GM21786 (cell line): Measurements from ENCODE around the gene FTSJ3.
"Not testable (repeated sequence)": the region's sequence is repeated elsewhere in the genome, so short reads cannot be mapped to it uniquely, and the experiment has no call there.

Experiments
- ATAC-seq: cut with Tn5 transposase; IDR thresholded peaks from one replicate; pipeline ENCODE4 v1.9.1; 2021; ENCODE audit not compliant: unreplicated experiment

FTSJ3 gene, protein sequence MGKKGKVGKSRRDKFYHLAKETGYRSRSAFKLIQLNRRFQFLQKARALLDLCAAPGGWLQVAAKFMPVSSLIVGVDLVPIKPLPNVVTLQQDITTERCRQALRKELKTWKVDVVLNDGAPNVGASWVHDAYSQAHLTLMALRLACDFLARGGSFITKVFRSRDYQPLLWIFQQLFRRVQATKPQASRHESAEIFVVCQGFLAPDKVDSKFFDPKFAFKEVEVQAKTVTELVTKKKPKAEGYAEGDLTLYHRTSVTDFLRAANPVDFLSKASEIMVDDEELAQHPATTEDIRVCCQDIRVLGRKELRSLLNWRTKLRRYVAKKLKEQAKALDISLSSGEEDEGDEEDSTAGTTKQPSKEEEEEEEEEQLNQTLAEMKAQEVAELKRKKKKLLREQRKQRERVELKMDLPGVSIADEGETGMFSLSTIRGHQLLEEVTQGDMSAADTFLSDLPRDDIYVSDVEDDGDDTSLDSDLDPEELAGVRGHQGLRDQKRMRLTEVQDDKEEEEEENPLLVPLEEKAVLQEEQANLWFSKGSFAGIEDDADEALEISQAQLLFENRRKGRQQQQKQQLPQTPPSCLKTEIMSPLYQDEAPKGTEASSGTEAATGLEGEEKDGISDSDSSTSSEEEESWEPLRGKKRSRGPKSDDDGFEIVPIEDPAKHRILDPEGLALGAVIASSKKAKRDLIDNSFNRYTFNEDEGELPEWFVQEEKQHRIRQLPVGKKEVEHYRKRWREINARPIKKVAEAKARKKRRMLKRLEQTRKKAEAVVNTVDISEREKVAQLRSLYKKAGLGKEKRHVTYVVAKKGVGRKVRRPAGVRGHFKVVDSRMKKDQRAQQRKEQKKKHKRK

DNA sequence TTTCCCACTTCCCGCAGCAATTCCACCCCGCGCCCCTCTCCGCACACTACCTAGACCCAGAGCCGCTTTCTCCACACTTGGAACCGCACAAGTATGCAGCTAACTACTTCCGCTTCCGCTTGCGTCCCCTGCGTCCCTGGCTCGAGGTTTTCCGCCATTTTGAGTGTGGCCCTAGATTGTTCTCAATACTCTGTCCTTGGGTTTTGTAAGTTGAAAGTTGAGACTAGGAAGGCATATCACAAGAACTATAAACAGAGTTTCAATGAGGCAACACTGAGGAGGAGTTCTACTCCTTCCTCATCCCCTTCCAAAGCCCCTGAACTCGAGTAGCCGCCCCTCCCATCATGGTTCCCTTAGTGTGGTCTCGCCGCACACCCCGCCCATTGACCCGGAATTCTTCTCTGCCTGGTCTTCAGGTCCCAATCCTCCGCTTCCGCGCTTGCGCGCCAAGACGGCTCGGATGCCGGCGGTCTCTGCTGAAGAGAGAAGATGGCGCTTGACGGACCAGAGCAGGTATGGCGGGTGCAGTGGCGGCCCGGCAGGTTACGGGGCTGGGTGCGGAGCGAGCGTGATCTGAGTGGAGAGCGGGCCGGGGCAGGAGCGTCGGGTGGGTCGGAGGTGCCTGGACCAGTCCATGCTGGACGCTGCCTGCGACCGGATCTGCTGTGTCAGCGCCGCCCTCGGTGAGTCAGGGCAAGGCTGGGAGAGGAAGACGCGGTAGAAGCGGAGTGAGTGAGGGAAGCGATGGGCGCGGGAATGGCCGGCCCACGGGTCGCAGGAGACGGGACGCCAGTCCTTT is at the start of gene FTSJ3, which contains the start of gene PSMC5:
Gene FTSJ3, minus strand, starts transcription at position 662 of the 799 bp plus-strand sequence. CDS start 761 bp downstream, outside the sequence.
Gene PSMC5, plus strand, starts transcription at position 430 of the 799 bp plus-strand sequence. Its CDS starts 60 bp downstream, at position 490.
- peak; percentile 86 for ATAC-seq

DNA sequence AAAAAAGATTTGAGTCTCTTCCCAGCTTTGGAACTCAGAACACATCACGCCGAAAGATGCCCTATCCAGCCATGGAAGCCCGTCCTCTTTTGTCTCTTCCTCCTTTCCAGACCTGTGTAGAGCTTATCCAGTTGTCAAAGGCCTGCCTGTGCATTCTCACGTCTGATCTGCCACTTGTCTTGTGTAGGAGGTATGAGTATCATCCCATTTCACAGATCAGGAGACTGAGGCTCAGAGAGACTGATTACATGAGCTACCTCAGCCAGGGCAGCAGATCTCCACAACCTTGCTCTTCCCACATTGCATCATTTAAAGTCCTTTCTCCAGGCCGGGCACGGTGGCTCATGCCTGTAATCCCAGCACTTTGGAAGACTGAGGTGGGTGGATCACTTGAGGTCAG is 47.2 kb upstream of the FTSJ3 start:
- ATAC-seq = not testable (repeated sequence)

DNA sequence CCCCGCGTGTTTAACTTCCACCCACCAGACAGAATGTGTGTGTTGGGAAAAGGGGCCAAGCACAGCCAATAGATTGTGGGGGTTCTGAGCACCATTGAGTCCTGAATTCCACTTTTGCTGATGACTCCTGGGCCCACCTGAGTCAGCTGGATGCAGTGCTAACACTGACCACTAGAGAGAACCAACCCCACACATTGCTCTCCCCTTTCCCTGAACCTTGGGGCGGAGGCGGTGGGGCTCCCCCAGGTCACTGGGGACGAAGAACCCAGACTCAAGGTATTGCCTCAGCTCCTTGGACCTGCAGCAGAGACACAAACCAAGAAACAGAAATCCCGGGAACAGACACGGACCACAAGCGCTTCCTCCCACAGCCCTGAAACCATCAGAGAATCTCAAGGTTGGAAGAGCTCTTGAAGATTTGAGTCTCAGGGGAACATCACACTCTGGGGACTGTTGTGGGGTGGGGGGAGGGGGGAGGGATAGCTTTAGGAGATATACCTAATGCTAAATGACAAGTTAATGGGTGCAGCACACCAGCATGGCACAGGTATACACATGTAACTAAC is 46.7 kb upstream of the FTSJ3 start:
- ATAC-seq = not testable (repeated sequence)

DNA sequence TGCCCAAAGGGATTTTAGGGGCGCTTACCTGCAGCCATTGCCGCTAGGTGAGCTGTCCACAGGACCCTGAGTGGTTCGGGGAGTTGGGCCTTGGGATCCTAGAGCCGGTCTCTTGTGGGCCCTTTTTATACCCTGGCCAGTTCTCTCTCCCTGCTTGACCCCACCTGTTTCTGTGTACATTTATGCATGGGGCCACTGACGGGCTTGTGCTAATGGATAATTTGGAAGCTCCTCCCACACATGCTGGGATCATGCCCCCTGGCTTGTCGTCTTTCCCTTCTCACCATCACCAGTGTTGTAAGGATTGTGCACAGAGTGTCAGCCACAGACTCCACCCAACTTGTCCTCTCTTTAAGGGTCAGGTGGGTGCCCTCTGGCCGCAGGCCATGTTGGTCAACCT is 46.1 kb upstream of the FTSJ3 start, which contains the start of gene CSH2:
Gene CSH2, minus strand, starts transcription at position 101 of the 400 bp plus-strand sequence. Its CDS starts 63 bp downstream, at position 38.
- ATAC-seq = not testable (repeated sequence)

DNA sequence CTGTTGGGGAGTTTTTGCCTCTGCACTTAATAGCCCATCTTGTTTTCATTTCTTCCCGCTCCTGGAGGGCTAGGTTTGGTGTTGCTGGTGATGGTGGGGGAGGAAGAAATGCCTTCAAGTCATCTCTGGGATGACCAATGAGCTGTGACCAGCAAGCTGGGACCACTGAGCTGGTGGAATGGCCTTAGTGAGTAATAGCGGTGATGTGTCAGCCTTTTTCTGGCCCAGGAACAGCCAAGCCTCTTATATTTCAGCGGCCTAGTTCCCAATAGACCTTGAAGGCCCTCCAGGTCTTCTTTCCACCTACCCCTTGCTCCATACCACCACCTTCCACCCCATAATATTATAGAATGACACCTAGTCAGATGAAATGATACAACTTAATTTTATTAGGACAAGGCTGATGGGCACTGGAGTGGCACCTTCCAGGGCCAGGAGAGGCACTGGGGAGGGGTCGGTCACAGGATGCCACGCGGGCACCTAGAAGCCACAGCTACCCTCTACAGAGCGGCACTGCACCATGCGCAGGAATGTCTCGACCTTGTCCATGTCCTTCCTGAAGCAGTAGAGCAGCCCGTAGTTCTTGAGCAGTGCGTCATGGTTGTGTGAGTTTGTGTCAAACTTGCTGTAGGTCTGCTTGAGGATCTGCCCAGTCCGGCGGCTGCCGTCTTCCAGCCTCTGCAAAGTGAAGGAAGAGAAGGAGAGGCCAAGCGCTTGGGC is 44.3 kb upstream of the FTSJ3 start:
- ATAC-seq = not testable (repeated sequence)

DNA sequence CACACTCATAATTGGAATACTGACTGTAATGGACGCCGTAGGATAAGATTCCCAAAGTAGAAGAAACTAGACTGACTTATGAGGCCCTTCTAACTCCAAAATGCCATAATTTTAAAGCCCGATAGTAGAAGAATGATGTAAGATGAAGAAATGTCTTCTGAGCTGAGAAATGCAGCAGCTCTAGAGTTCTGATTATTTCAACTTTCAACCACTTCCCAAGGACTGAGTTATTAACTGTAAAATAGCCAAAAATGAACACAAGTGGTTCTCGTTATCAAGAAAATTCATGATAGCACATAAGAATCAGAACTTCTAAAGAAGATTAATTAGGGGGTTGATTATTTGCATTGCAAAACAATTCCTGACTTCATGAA is 42.8 kb upstream of the FTSJ3 start:
- not testable (repeated sequence) for ATAC-seq

DNA sequence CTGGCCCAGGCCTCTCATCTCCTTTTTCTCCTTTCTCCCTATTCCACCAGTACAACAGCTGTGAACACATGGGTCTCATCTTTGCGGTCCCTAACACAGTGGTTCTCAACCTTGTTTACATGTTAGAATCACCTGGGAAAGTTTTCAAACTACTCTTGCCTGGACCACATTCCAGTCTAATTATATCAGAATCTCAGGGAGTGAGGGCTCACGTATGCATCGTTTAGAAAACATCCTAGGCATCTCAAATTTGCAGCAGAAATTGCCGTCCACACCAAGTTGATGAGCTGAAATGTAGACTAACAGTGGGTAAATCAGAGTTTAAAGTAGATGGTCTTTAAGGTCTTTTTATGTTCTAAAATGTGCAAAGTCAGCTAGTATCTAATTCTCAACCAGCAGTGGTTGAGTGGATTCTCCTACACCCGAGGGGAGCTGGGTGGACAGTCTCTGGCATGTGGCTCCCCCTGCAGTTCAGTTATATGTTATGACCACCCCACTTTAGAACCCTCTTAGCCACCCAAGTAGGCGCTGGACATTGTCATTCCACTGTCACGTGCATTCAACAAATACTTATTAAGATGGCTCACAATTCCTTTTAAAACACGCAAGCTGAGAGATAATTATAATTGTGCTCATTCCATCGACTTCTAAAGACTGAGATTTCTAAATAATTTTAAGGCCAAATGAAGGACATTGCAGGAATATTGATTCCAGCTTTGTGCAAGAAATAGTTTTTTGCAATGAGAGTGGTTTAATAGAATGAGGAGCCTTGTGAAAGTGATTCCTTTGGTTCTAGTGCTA is 42.2 kb upstream of the FTSJ3 start:
- not testable (repeated sequence) for ATAC-seq

DNA sequence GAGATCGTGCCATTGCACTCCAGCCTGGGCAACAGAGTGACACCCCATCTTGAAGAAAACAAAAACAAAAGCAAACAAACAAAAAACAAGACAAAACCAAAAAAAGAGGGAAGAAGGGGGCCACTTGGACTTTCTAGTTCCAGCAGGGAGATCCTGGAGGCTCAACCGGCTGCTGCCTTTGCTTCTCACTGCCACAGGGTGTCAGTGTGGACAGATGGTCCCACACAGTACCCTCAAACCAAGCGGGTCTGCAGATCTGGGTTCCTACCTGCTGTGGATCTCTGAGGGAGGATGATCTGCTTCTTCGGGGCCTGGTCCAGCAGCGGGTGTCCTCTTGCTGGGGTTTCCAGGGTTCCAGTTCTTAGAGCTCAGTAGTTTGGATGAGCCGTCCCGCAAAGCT is 39.2 kb upstream of the FTSJ3 start:
- ATAC-seq = not testable (repeated sequence)

DNA sequence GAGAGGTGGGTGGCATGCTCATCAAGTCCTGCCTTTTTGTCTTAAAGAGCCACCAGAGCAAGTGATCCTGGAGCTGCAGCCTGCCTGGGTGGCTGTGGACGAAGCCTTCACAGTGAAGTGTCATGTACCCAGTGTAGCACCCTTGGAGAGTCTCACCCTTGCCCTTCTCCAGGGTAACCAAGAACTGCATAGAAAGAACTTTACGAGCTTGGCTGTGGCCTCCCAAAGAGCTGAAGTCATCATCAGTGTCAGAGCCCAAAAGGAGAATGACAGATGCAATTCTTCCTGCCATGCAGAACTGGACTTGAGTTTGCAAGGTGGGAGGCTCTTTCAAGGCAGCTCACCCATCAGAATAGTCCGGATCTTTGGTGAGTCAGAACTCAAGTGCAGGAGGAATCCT is 31.8 kb upstream of the FTSJ3 start:
- ATAC-seq = no peak

DNA sequence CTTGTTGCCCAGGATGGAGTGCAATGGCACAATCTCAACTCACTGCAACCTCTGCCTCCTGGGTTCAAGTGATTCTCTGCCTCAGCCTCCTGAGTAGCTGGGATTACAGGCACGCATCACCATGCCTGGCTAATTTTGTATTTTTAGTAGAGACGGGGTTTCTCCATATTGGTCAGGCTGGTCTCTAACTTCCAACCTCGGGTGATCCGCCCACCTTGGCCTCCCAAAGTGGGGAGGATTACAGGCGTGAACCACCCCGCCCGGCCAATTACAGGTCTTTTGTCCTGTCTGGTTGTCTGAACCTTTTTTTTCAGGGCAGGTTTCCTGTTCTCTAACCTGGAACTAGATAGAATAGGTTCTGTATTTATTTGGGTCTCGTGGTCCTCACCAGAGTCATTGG is 29.0 kb upstream of the FTSJ3 start:
- ATAC-seq = not testable (repeated sequence)

DNA sequence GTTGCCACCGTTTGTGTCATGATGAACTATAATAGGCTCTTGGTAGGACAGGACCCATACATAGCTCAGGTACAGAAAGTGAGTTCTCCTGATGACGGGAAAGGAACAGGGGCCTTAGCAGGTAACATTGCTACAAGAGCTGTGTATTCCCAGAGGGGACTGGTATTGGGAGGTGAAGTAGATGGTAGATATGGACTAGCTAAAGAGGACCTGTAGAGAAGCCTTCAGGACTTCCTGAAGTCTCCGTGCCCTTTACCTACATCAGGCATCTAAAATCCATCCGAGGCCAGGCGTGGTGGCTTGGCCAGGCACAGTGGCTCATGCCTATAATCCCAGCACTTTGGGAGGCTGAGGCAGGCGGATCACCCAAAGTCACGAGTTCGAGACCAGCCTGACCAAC is 27.7 kb upstream of the FTSJ3 start:
- ATAC-seq = no peak

DNA sequence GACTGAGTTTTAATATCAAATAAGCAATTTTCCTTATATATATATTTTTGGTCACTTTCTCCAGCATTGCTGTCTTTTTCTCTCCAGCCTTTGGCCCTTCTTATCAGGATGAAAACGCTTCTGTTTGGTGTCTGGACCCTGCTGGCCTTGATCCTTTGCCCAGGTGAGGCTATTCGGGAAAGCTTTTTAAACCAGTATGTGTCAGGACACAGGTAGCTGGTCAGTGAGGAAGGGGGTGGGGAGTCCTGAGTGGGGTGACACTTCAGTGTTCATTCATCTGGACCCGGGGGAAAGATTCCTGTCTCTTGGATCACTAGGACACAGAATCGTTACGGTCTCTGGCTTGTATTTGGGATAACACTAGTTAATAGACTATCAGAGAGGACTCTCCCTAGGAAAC is 27.2 kb upstream of the FTSJ3 start:
- no peak for ATAC-seq

DNA sequence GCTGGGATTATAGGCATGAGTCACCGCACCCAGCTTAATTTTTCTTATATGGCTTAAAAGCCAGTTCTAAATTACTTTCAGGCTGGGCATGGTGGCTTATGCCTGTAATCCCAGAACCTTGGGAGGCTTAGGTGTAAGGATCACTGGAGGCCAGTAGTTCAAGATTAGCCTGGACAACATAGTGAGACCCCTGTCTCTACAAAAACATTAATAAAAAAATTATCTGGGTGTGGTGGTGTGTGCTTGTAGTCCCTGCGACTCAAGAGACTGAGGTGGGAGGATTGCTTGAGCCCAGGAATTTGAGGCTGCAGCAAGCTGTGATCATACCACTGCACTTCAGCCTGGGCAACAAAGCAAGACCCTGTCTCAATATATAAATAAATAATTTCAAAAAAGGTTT is 25.8 kb upstream of the FTSJ3 start:
- no peak for ATAC-seq

DNA sequence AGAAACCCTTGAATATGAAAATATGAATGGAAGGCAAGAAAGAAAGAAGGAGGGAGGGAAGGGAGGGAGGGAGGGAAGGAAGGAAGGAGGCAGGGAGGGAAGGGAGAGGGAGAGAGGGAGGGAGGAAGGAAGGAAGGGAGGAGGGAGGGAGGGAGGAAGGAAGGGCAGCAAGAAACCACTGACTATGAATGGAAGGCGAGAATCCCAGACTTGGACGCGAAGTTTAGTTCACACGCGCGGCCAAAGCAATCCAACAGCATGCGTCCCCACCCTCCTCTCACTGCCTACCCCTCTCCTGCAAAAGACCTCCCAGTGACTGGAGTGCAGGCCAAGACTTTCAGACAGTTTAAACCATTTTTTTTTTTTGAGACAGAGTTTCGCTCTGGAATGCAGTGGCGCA is 22.9 kb upstream of the FTSJ3 start:
- no peak for ATAC-seq

DNA sequence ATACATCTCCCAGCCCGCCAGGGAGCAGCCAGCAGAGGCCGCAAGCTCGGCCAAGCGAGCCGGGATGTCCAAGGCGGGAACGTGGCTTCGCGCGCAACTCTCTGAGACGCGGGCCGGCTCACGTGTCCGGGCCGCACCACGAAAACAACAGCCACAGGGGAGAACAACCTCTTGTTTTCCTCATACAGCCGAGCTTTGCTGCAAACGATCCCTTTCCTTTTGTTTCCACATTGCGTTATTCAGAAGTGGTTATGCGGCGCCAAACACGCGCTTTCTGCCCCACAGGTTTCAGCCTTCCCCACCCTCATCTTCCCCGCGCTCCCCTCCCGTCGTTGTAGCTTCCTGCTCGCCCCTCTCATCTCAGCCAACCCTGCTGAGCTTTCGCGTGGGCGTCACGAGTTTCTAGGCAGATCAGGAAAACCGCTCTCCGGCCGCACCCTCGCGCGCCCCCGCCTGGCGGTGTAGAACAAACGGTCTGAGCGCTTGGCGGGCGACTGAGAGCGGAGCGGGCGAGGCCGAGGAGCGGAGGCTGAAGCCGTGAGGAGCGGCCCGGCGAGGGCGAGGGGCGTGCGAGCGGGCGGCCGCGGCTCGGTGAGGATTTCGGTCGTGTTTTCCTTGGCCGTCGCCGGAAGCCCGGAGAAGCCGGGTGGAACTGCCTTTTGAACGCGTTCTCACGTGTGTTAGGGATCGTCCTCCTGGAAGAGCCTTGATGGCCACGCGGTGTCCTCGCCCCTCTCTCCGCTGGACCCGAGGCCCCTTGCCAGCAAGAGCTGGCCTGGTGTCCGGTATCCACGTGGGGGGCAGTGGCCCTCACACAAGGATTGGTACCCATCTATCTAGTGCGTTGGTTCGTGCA is 21.6 kb upstream of the FTSJ3 start:
- peak; percentile 86 for ATAC-seq

DNA sequence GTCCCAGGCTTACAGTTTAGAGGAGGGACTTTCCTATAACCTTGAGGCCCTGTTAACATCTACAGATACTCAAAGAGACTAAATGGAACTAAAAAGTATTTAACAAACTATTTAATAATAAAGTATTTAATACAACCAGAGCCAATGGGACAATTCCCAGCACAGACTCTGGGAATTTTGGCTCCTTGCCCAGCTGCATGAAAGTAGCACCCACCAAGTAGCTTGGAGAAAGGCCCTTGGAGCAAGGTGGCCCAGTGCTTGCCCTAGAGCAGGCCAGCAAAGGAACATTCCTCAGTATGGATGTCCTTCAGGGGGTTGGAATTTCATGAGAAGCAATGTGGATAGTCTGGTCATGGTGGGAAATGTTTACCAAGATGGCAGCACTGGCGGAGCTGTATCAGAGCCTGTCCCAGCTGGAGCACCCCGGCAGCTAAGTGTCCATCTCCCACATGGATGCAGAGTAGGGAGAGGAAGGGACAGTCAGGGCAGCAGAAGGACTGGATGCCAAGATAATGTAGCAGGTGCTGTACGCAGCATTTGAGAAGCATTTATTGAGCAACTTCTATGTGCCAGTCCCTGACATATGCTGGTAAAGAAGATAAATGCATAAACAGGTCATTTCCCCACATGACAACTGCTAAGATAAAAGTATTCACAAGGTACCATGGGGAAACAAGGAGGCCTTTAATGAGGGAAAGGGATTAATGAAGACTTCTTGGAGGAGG is 20.2 kb upstream of the FTSJ3 start:
- ATAC-seq = no peak

DNA sequence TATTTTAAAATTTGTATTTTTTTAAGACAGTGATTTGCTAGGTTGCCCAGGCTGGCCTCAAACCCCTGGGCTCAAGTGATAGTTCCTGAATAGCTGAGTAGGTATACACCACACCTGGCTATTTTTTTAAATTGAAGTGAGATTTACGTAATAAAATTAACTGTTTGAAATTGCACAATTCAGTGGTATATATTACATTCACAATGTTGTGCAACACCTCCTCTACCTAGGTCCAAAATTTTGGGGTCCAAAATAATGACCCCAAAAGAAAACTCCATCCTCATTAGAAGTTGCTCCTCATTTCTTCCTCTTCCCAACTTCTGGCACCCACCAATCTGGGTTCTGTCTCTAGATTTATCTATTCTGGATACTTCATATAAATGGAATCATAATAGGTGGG is 18.0 kb upstream of the FTSJ3 start:
- no peak for ATAC-seq
